CD4-positive, alpha-beta T cell treated with Interleukin-15 for 4 hours (primary cell): ENCODE data around the gene PLEKHA7.
"Not testable (repeated sequence)": the region's sequence is repeated elsewhere in the genome, so short reads cannot be mapped to it uniquely, and the experiment has no call there.

ENCODE experiments used
- DNase-seq: peaks from one replicate; pipeline ENCODE4 v3.0.0-alpha.2; 2020; ENCODE audit warnings: low spot score

PLEKHA7 gene

GRCh38 chr11:17010851-17011420 is 3.3 kb downstream of the PLEKHA7 start:
- DNase-seq = no peak

- DNase-seq = no peak
These were observed 6.1 kb downstream of the PLEKHA7 start for GRCh38 chr11:17008099-17008498.

- DNase-seq = no peak
These were observed 8.6 kb downstream of the PLEKHA7 start for GRCh38 chr11:17005646-17006045.

- DNase-seq = no peak
These were observed 9.6 kb downstream of the PLEKHA7 start for GRCh38 chr11:17004486-17005148.

- no peak for DNase-seq
These were observed 10.8 kb downstream of the PLEKHA7 start for GRCh38 chr11:17003426-17003825.

- DNase-seq = no peak
These were observed 11.7 kb downstream of the PLEKHA7 start for GRCh38 chr11:17002543-17002942.

- no peak for DNase-seq
These were observed 12.4 kb downstream of the PLEKHA7 start for GRCh38 chr11:17001806-17002205.

GRCh38 chr11:17000987-17001386 is 13.2 kb downstream of the PLEKHA7 start:
- no peak for DNase-seq

- not testable (repeated sequence) for DNase-seq
These were observed 14.0 kb downstream of the PLEKHA7 start for GRCh38 chr11:17000253-17000652.

- DNase-seq = no peak
These were observed 15.1 kb downstream of the PLEKHA7 start for GRCh38 chr11:16999116-16999515.

GRCh38 chr11:16997624-16998023 is 16.6 kb downstream of the PLEKHA7 start:
- no peak for DNase-seq

- DNase-seq = no peak
These were observed 20.7 kb downstream of the PLEKHA7 start for GRCh38 chr11:16993495-16993894.

GRCh38 chr11:16992846-16993245 is 21.4 kb downstream of the PLEKHA7 start:
- DNase-seq = no peak

GRCh38 chr11:16989554-16989953 is 24.7 kb downstream of the PLEKHA7 start:
- no peak for DNase-seq

- DNase-seq = no peak
These were observed 27.0 kb downstream of the PLEKHA7 start for GRCh38 chr11:16987205-16987568.

- DNase-seq = peak; percentile 53
These were observed 27.6 kb downstream of the PLEKHA7 start for GRCh38 chr11:16986434-16987204.

- DNase-seq = no peak
These were observed 28.9 kb downstream of the PLEKHA7 start for GRCh38 chr11:16985297-16985696.

- no peak for DNase-seq
These were observed 30.0 kb downstream of the PLEKHA7 start for GRCh38 chr11:16984229-16984628.

- no peak for DNase-seq
These were observed 31.4 kb downstream of the PLEKHA7 start for GRCh38 chr11:16982809-16983208.

- no peak for DNase-seq
These were observed 31.9 kb downstream of the PLEKHA7 start for GRCh38 chr11:16982256-16982671.

GRCh38 chr11:16981651-16982194 is 32.5 kb downstream of the PLEKHA7 start:
- no peak for DNase-seq

- DNase-seq = no peak
These were observed 34.3 kb downstream of the PLEKHA7 start for GRCh38 chr11:16979703-16980622.
